Esophagus squamous epithelium (tissue), 5 donors: ENCODE data around the gene UQCC2. TPM values are rescaled to one million over a fixed set of nuclear protein-coding genes. Genes with fewer than 3 reads are reported as not detected.

Experiments
- DNase-seq: peaks from one replicate; lab custom pipeline; 2025; lab: John Stamatoyannopoulos, UW
- H3K27ac ChIP-seq, 4 donors: fragments of 200-600 bp; sonication (generic); one replicate each; pipeline ENCODE4 v1.5.1; 2016 to 2019; ENCODE audit warnings: mild to moderate bottlenecking in 1 of 4
- H3K27me3 ChIP-seq, 4 donors: fragments of 200-600 bp; sonication (generic); 1 replicate in 3 of 4; 2 replicates in 1 of 4; pipeline versions ENCODE4 v1.5.1 to v1.6.0; 2017 to 2021; ENCODE audit warnings: antibody characterized with exemption in 1 of 4
- H3K36me3 ChIP-seq, 3 donors: fragments of 200-600 bp; sonication (generic); one replicate each; pipeline ENCODE4 v1.5.1; 2016 to 2019
- H3K4me1 ChIP-seq, 3 donors: fragments of 200-600 bp; sonication (generic); one replicate each; pipeline ENCODE4 v1.5.1; 2017 to 2019
- H3K4me3 ChIP-seq, 4 donors: fragments of 200-600 bp; sonication (generic); 1 replicate in 3 of 4; 2 replicates in 1 of 4; pipeline ENCODE4 v1.5.1; 2016 to 2019; ENCODE audit warnings: mild to moderate bottlenecking in 2 of 4, moderate library complexity in 1 of 4
- H3K9me3 ChIP-seq, 3 donors: fragments of 200-600 bp; sonication (generic); one replicate each; pipeline ENCODE4 v1.5.1; 2016 to 2019
- CTCF ChIP-seq, 6 experiments: fragments of 450-650 bp in 4 of 6; fragments of 200-600 bp in 2 of 6; sonication (generic) in 2 of 6; IDR thresholded peaks; one replicate each; pipeline ENCODE4 v1.5.1; 2016 to 2019; ENCODE audit warnings: antibody characterized with exemption in 6 of 6, mild to moderate bottlenecking in 4 of 6, moderate library complexity in 4 of 6
- POLR2A ChIP-seq, 4 donors: fragments of 450-650 bp; IDR thresholded peaks; one replicate each; pipeline ENCODE4 v1.6.1; 2017; ENCODE audit warnings: antibody characterized with exemption in 4 of 4, mild to moderate bottlenecking in 4 of 4, moderate library complexity in 3 of 4
- WGBS, 2 donors: methylation state at CpG; one replicate each; pipeline ENCODE4 v1.1.5; 2018; 5-methylcytosine and 5-hydroxymethylcytosine counted together
- intact Hi-C: fragments of 100-400 bp; cut with DNase I; formaldehyde crosslinking; loops from one replicate; pipeline ENCODE4 v1.15.0; 2022
- total RNA-seq, 4 donors: library from RNA; depleted of rRNA; stranded (reverse); fragments of >200 nt; gene quantifications; one replicate each; pipeline ENCODE4 v1.1.0, GENCODE V29; 2016
- donor health status: DM: yes; HTN: yes; CAD: no.

The UQCC2 gene
- total RNA-seq, 4 donors from 2014 or later = 7.8 to 36.8 (median 13.7) TPM

DNA sequence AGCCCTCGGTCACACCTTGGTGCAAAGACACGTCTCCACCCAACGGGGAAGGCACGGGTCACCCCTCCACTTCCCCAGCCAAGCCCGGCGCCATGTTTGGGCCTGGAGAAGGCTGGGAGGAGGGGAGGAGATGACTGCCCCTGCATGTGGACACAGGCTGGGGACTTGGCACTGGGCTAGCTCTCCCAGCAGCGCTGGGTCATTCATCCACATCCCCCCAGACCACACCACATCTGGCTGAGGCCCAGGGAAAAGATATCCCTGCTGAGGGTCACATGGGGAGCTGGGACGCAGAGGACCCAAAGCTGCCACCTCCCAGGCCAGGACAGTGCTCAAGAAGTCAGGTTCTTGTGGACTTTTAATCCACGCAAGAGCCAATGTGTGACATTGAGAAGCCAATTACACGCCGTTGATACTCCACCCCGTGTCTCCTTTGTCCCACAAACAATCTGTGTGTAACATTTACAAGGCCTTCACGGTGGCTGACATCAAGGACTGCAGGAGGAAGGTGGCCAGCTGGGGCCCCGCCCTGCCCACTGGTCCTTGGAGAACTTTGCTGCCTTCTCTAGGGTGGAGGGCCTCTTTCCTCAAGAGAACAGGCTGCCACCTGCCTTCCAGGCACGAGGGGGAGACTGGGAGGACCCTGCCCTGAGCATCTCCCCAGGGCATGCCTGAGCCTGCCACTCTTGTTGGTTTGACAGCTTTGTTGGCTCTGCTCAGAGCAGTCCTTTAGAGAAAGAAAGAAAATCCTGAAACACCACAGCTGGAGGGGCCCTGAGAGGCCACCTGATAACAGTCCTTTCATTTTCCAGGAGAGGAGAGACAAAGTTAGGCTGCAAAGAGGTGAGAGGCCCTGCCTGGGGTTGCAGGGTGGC lies 40.5 kb upstream of the UQCC2 start:
- 6 to 56% methylated on average over 3 to 7 of the region's 15 CpGs for WGBS, 2 donors
- TF ChIP-seq POLR2A (IDR thresholded peaks at IDR 0.05) (no peak), CTCF (IDR thresholded peaks at IDR 0.05) (no peak)
- no peak for DNase-seq
- Histone ChIP-seq H3K4me3 (no peak overlapping the region), H3K27me3 (peaks cover 0 to 11% (median 0%) of the 10 kb centered on the region in 4 donors), H3K4me1 (peaks cover 16 to 25% (median 19%) of the 10 kb centered on the region in 3 donors), H3K36me3 (no peaks in the 10 kb centered on the region), H3K9me3 (no peaks in the 10 kb centered on the region), H3K27ac (peak overlapping the region in 1 of 4 donors; percentile 3)
- intact Hi-C loops = no loop called here

GRCh38 chr6:33750244-33750991 lies 38.9 kb upstream of the UQCC2 start:
- WGBS, 2 donors = 51% methylated on average over 11 of the region's 11 CpGs
- peaks cover 0 to 18% (median 0%) of the 10 kb centered on the region in 4 donors for H3K27me3 ChIP-seq
- intact Hi-C loops = no loop called here
- no peak for DNase-seq
- no peaks in the 10 kb centered on the region for H3K36me3 ChIP-seq
- no peak overlapping the region for H3K27ac ChIP-seq
- peaks cover 16 to 29% (median 19%) of the 10 kb centered on the region in 3 donors for H3K4me1 ChIP-seq
- H3K4me3 ChIP-seq = no peak overlapping the region
- no peak for TF ChIP-seq CTCF (IDR thresholded peaks at IDR 0.05)
- TF ChIP-seq POLR2A (IDR thresholded peaks at IDR 0.05) = no peak
- no peaks in the 10 kb centered on the region for H3K9me3 ChIP-seq

DNA sequence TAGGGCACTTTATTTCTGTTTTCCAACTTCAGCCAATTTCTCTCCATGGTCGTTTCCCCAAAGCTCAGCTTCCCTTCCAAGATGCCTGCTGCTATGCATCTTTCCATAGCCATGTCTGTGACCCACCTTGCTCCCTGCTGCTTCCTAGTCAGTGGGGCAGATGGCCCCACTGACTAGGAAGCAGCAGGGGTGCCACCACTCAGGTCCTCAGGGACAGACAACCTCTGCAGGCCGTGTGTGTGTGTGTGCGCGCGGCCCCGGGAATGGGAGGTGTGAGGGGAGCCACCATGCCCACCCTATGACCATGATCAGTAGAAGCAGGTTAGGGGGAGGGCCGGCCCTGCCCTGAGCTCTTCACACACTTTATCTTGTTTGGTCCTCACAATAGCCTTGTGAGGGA lies 37.9 kb upstream of the UQCC2 start:
- H3K4me1 ChIP-seq = peaks cover 16 to 38% (median 29%) of the 10 kb centered on the region in 3 donors
- H3K4me3 ChIP-seq = no peak overlapping the region
- H3K36me3 ChIP-seq = no peaks in the 10 kb centered on the region
- intact Hi-C loops = no loop called here
- TF ChIP-seq CTCF (IDR thresholded peaks at IDR 0.05) (no peak), POLR2A (IDR thresholded peaks at IDR 0.05) (no peak)
- no peak overlapping the region for H3K27ac ChIP-seq
- peaks cover 0 to 24% (median 0%) of the 10 kb centered on the region in 4 donors for H3K27me3 ChIP-seq
- H3K9me3 ChIP-seq = no peaks in the 10 kb centered on the region
- DNase-seq = no peak
- 83% methylated on average over 2 of the region's 7 CpGs for WGBS, 2 donors

GRCh38 chr6:33748841-33749240 lies 37.3 kb upstream of the UQCC2 start:
- WGBS, 2 donors = 80 to 93% methylated on average over 2 to 3 of the region's 4 CpGs
- DNase-seq = no peak
- H3K4me1 ChIP-seq = peaks cover 16 to 43% (median 33%) of the 10 kb centered on the region in 3 donors
- no peaks in the 10 kb centered on the region for H3K9me3 ChIP-seq
- H3K27ac ChIP-seq = no peak overlapping the region
- no peak overlapping the region for H3K4me3 ChIP-seq
- no peak for TF ChIP-seq POLR2A (IDR thresholded peaks at IDR 0.05)
- TF ChIP-seq CTCF (IDR thresholded peaks at IDR 0.05) = no peak
- no peaks in the 10 kb centered on the region for H3K36me3 ChIP-seq
- intact Hi-C loops = no loop called here
- H3K27me3 ChIP-seq = peaks cover 0 to 23% (median 0%) of the 10 kb centered on the region in 4 donors
